HepG2 (cell line): ENCODE data around the gene FGF21. TPM values are rescaled to one million over a fixed set of nuclear protein-coding genes. Genes with fewer than 3 reads are reported as not detected.
A peak's percentile ranks its signal among the peaks of the same experiment; 100 is the strongest.

Source experiments
- ATAC-seq: fragments of 200-7000 bp; cut with Tn5 transposase; 3 replicates; pipeline ENCODE4 v1.9.1; 2020; ENCODE audit warnings: mild to moderate bottlenecking, moderate library complexity
- BruUV-seq: library from RNA; stranded (reverse); fragments of 400-500 nt; replicated peaks from 2 replicates; lab custom pipeline; 2021; lab: Mats Ljungman, UMichigan
- CTCF ChIA-PET: fragments of 300-600 bp; formaldehyde crosslinking; extraction: SDS; loops from one replicate; lab custom pipeline; 2021; ENCODE audit warnings: low total read pairs, inconsistent platforms, low intra/inter-chr PET ratio; lab: Yijun Ruan, JAX
- POLR2A ChIA-PET: fragments of 350-600 bp; sonication (Branson Sonifier 250); formaldehyde crosslinking; loops from one replicate; lab custom pipeline; 2020; ENCODE audit warnings: antibody characterized with exemption, inconsistent platforms; lab: Yijun Ruan, JAX
- DNase-seq: peaks from one replicate; pipeline ENCODE4 v3.0.0-alpha.2; 2015; ENCODE audit warnings: low spot score
- FAIRE-seq: peaks from 3 replicates; lab custom pipeline; 2011; peaks lifted over from hg19 to GRCh38; lab: Jason Lieb, UNC
- H2AFZ ChIP-seq: one replicate; pipeline ENCODE4 v1.6.1; 2011; ENCODE audit warnings: low read length, inconsistent platforms
- H3K27ac ChIP-seq: fragments of 300-600 bp; 3 replicates; pipeline ENCODE4 v1.8.0; 2011; ENCODE audit warnings: mixed run types, mild to moderate bottlenecking, mixed read lengths, low read length, inconsistent platforms; ENCODE audit not compliant: insufficient read depth; ENCODE audit errors: extremely low read length
- H3K27me3 ChIP-seq, 2 experiments: fragments of 200-600 bp in 1 of 2; 2 replicates in 1 of 2; 3 replicates in 1 of 2; pipeline versions ENCODE4 v1.6.0 to v1.8.0; 2011; ENCODE audit warnings: low read length in 2 of 2, mild to moderate bottlenecking in 2 of 2, moderate library complexity in 2 of 2, inconsistent platforms in 1 of 2; ENCODE audit not compliant: insufficient read depth in 2 of 2, control insufficient read depth in 1 of 2
- H3K36me3 ChIP-seq, 2 experiments: fragments of 200-600 bp in 1 of 2; replicated peaks in 1 of 2; 2 replicates in 1 of 2; 3 replicates in 1 of 2; pipeline versions ENCODE4 v1.5.1 to v1.8.0; 2011; ENCODE audit warnings: low read length in 2 of 2, inconsistent platforms in 1 of 2; ENCODE audit not compliant: insufficient read depth in 2 of 2, control insufficient read depth in 1 of 2
- H3K4me1 ChIP-seq: 2 replicates; pipeline ENCODE4 v1.5.1; 2012; ENCODE audit warnings: low read length, inconsistent platforms; ENCODE audit not compliant: insufficient read depth
- H3K4me2 ChIP-seq: 2 replicates; pipeline ENCODE4 v1.6.0; 2011; ENCODE audit warnings: low read depth, low read length, inconsistent platforms
- H3K4me3 ChIP-seq, 3 experiments: fragments of 200-600 bp in 1 of 3; sonication (generic), shearing (Covaris generic) in 1 of 3; replicated peaks in 1 of 3; 2 replicates each; pipeline ENCODE4 v1.5.1; 2011 to 2016; ENCODE audit warnings: low read length in 3 of 3, inconsistent platforms in 2 of 3, low read depth in 2 of 3, mild to moderate bottlenecking in 2 of 3, control low read depth in 1 of 3, mixed read lengths in 1 of 3; ENCODE audit not compliant: insufficient read depth in 1 of 3
- H3K79me2 ChIP-seq: one replicate; pipeline ENCODE4 v1.6.1; 2011; ENCODE audit warnings: low read length, inconsistent platforms; ENCODE audit not compliant: insufficient read depth
- H3K9ac ChIP-seq: 2 replicates; pipeline ENCODE4 v1.6.0; 2011; ENCODE audit warnings: mild to moderate bottlenecking, low read depth, low read length, inconsistent platforms; ENCODE audit not compliant: insufficient read depth
- H3K9me3 ChIP-seq: 2 replicates; pipeline ENCODE4 v1.5.1; 2012; ENCODE audit warnings: mild to moderate bottlenecking, low read length
- H4K20me1 ChIP-seq: 2 replicates; pipeline ENCODE4 v1.6.0; 2011; ENCODE audit warnings: inconsistent platforms, mild to moderate bottlenecking, low read length, moderate library complexity; ENCODE audit not compliant: insufficient read depth
- ATF3 ChIP-seq: sonication (generic); formaldehyde crosslinking; IDR thresholded peaks from 2 replicates; pipeline ENCODE4 v1.4.0; 2020; ENCODE audit warnings: missing genetic modification reagents
- CBX2 ChIP-seq, 2 experiments: fragments of 200-600 bp in 1 of 2; sonication (generic); formaldehyde crosslinking in 1 of 2; IDR thresholded peaks; 2 replicates each; pipeline versions ENCODE4 v1.7.0 to v1.8.1; 2018 to 2022; ENCODE audit warnings: low read depth in 2 of 2, low read length in 1 of 2, mild to moderate bottlenecking in 1 of 2, missing genetic modification reagents in 1 of 2
- CREB1 ChIP-seq, 2 experiments: fragments of 450-650 bp in 1 of 2; IDR thresholded peaks; 2 replicates each; pipeline ENCODE4 v1.6.1; 2016 to 2017; ENCODE audit warnings: control low read depth in 1 of 2, mild to moderate bottlenecking in 1 of 2, missing compliant biosample characterization in 1 of 2, missing genetic modification characterization in 1 of 2
- ERF ChIP-seq: IDR thresholded peaks from 2 replicates; pipeline ENCODE4 v1.6.1; 2018; ENCODE audit warnings: missing biosample characterization, missing genetic modification reagents
- GABPA ChIP-seq, 2 experiments: IDR thresholded peaks; 2 replicates each; pipeline ENCODE4 v1.6.1; 2011 to 2016; ENCODE audit warnings: low read depth in 2 of 2, low read length in 1 of 2, missing biosample characterization in 1 of 2, missing genetic modification characterization in 1 of 2
- HNF4A ChIP-seq: sonication (generic); formaldehyde crosslinking; IDR thresholded peaks from 2 replicates; pipeline ENCODE4 v1.4.0; 2020; ENCODE audit warnings: missing genetic modification reagents
- HOXA3 ChIP-seq: sonication (generic); formaldehyde crosslinking; IDR thresholded peaks from 2 replicates; pipeline ENCODE4 v1.5.0; 2020; ENCODE audit warnings: missing genetic modification reagents
- NCOA1 ChIP-seq: sonication (generic); formaldehyde crosslinking; IDR thresholded peaks from 2 replicates; pipeline ENCODE4 v1.9.0; 2021; ENCODE audit warnings: missing genetic modification reagents
- NR2F6 ChIP-seq, 2 experiments: IDR thresholded peaks; 2 replicates each; pipeline ENCODE4 v1.6.1; 2016; ENCODE audit warnings: antibody characterized with exemption in 1 of 2, mild to moderate bottlenecking in 1 of 2
- RXRA ChIP-seq: sonication (generic); formaldehyde crosslinking; IDR thresholded peaks from 2 replicates; pipeline ENCODE4 v1.5.1; 2020; ENCODE audit warnings: missing genetic modification reagents
- SALL1 ChIP-seq: sonication (generic); formaldehyde crosslinking; IDR thresholded peaks from 2 replicates; pipeline ENCODE4 v1.8.0; 2022; ENCODE audit warnings: mild to moderate bottlenecking, missing genetic modification reagents
- SMAD9 ChIP-seq: sonication (generic); formaldehyde crosslinking; IDR thresholded peaks from 2 replicates; pipeline ENCODE4 v1.5.1; 2020; ENCODE audit warnings: mild to moderate bottlenecking, missing genetic modification reagents
- ZFP82 ChIP-seq: sonication (generic); formaldehyde crosslinking; IDR thresholded peaks from 2 replicates; pipeline ENCODE4 v1.5.1; 2020; ENCODE audit warnings: mild to moderate bottlenecking, missing genetic modification reagents, borderline replicate concordance
- ZMAT3 ChIP-seq: sonication (generic); formaldehyde crosslinking; conservative IDR thresholded peaks from 2 replicates; pipeline ENCODE4 v1.7.0; 2021; ENCODE audit warnings: missing genetic modification reagents
- ZNF354B ChIP-seq: sonication (generic); formaldehyde crosslinking; IDR thresholded peaks from 2 replicates; pipeline ENCODE4 v1.8.0; 2022; ENCODE audit warnings: mild to moderate bottlenecking, missing genetic modification reagents
- ZNF547 ChIP-seq: sonication (generic); formaldehyde crosslinking; IDR thresholded peaks from 2 replicates; pipeline ENCODE4 v1.5.1; 2020; ENCODE audit warnings: mild to moderate bottlenecking, missing genetic modification reagents
- ZNF670 ChIP-seq: sonication (generic); formaldehyde crosslinking; IDR thresholded peaks from 2 replicates; pipeline ENCODE4 v1.8.0; 2022; ENCODE audit warnings: mild to moderate bottlenecking, missing genetic modification reagents, borderline replicate concordance
- WGBS: methylation state at CpG from one replicate; pipeline ENCODE4 v1.1.6; 2017; ENCODE audit warnings: low lambda C conversion rate; 5-methylcytosine and 5-hydroxymethylcytosine counted together
- in situ Hi-C: cut with HindIII; loops from 2 replicates; pipeline ENCODE4 v1.10.0; 2017; ENCODE audit warnings: low pct_unique_long_range_greater_than_20kb; ENCODE audit not compliant: extremely low pct_ligation_motif_present
- intact Hi-C: fragments of 100-400 bp; cut with micrococcal nuclease; formaldehyde crosslinking; loops from one replicate; pipeline ENCODE4 v1.10.0; 2022; ENCODE audit not compliant: unreplicated experiment
- polyA plus RNA-seq, 8 experiments: library from polyadenylated mRNA; depleted of rRNA in 3 of 8; stranded (reverse) in 7 of 8; unstranded in 1 of 8; fragments of >200 nt; fragmentation: Illumina TruSeq in 4 of 8; extraction: Trizol in 4 of 8; gene quantifications; 2 replicates each; pipeline versions ENCODE4 v1.2.1 to v1.2.3, GENCODE V29; 2011 to 2016; ENCODE audit warnings: low read depth in 4 of 8, missing spikeins in 1 of 8, mixed read lengths in 1 of 8; ENCODE audit not compliant: insufficient read depth in 1 of 8
- total RNA-seq, 5 experiments: library from RNA; depleted of rRNA; stranded (reverse); fragments of >200 nt; fragmentation: Illumina TruSeq; extraction: Trizol; gene quantifications; 2 replicates each; pipeline ENCODE4 v1.2.3, GENCODE V29; 2016; ENCODE audit warnings: low read depth in 1 of 5
- TF ChIP-seq, protein P1 (sequence below): sonication (generic); formaldehyde crosslinking; IDR thresholded peaks from 2 replicates; pipeline ENCODE4 v1.9.0; 2022; ENCODE audit warnings: missing genetic modification reagents, mild to moderate bottlenecking, borderline replicate concordance
- TF ChIP-seq, protein P2 (sequence below): IDR thresholded peaks from 2 replicates; pipeline ENCODE4 v1.6.1; 2012; ENCODE audit warnings: inconsistent platforms
- TF ChIP-seq, protein P3 (sequence below): sonication (generic); formaldehyde crosslinking; IDR thresholded peaks from 2 replicates; pipeline ENCODE4 v1.8.0; 2022; ENCODE audit warnings: mild to moderate bottlenecking, missing genetic modification reagents
- TF ChIP-seq, protein P4 (sequence below): sonication (generic); formaldehyde crosslinking; IDR thresholded peaks from 2 replicates; pipeline ENCODE4 v1.4.0; 2020; ENCODE audit warnings: missing genetic modification reagents, borderline replicate concordance

The FGF21 gene
- total and polyA plus RNA-seq, 2 of the 13 experiments (the other 11 are each of a cell fraction or from before 2014, with no cell fraction given), result 0.17 TPM; not detected in 1

- Histone ChIP-seq H3K27ac (peak overlapping the region; percentile 50), H3K4me1 (peaks cover 73% of the 10 kb centered on the region), H3K36me3 (no peaks in the 10 kb centered on the region), H4K20me1 (no peaks in the 10 kb centered on the region), H3K4me3 (no peak overlapping the region), H3K9me3 (no peaks in the 10 kb centered on the region), H3K9ac (no peak overlapping the region), H3K79me2 (no peaks in the 10 kb centered on the region), H2AFZ (no peak overlapping the region), H3K4me2 (peak overlapping the region; percentile 41; the same call in 1 of the 2 replicates), H3K27me3 (no peaks in the 10 kb centered on the region)
- ChIA-PET CTCF (no interaction called here), POLR2A (interaction anchor here (0.9 to 3.8 kb wide), 4 partner anchors 9 to 16 kb away, joined by 3 to 30 read pairs (median 4); no protein-coding TSS in a partner anchor)
- peak; percentile 38 for DNase-seq
- 80% methylated on average over 3 of the region's 14 CpGs for WGBS
- no peak for FAIRE-seq
- intact Hi-C loops (no loop called here), in situ Hi-C loops (no loop called here)
- ATAC-seq, result peak; percentile 39
- BruUV-seq, result no TSS peak
- TF ChIP-seq ZMAT3 (CRISPR knock-in tag) (no peak), CBX2 (IDR thresholded peaks at IDR 0.05; ENCODE audit: low read depth, low read length) (no peak), CBX2 (CRISPR knock-in tag; IDR thresholded peaks at IDR 0.05; ENCODE audit: low read depth) (no peak), ZNF354B (CRISPR knock-in tag) (no peak), ERF (CRISPR knock-in tag) (peak; percentile 79), SALL1 (CRISPR knock-in tag) (peak; percentile 79), NCOA1 (CRISPR knock-in tag) (no peak), ZFP82 (CRISPR knock-in tag) (no peak), ZNF547 (CRISPR knock-in tag) (no peak), HOXA3 (CRISPR knock-in tag) (peak; percentile 59; the same call in 1 of the 2 replicates), CREB1 (IDR thresholded peaks at IDR 0.05) (no peak), CREB1 (CRISPR knock-in tag; IDR thresholded peaks at IDR 0.05) (no peak), SMAD9 (no peak), GABPA (IDR thresholded peaks at IDR 0.05; ENCODE audit: low read depth, low read length) (no peak), GABPA (CRISPR knock-in tag; IDR thresholded peaks at IDR 0.05; ENCODE audit: low read depth) (peak; percentile 72), ATF3 (no peak), HNF4A (CRISPR knock-in tag) (peak; percentile 67), ZNF670 (CRISPR knock-in tag) (no peak), RXRA (CRISPR knock-in tag) (peak; percentile 63; the same call in 1 of the 2 replicates), NR2F6 (IDR thresholded peaks at IDR 0.05) (peak; percentile 63; the same call in 1 of the 2 replicates), NR2F6 (CRISPR knock-in tag; IDR thresholded peaks at IDR 0.05) (peak; percentile 81)
- TF ChIP-seq, protein P1, sequence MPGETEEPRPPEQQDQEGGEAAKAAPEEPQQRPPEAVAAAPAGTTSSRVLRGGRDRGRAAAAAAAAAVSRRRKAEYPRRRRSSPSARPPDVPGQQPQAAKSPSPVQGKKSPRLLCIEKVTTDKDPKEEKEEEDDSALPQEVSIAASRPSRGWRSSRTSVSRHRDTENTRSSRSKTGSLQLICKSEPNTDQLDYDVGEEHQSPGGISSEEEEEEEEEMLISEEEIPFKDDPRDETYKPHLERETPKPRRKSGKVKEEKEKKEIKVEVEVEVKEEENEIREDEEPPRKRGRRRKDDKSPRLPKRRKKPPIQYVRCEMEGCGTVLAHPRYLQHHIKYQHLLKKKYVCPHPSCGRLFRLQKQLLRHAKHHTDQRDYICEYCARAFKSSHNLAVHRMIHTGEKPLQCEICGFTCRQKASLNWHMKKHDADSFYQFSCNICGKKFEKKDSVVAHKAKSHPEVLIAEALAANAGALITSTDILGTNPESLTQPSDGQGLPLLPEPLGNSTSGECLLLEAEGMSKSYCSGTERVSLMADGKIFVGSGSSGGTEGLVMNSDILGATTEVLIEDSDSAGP (CRISPR knock-in tag), result no peak
- TF ChIP-seq, protein P2, sequence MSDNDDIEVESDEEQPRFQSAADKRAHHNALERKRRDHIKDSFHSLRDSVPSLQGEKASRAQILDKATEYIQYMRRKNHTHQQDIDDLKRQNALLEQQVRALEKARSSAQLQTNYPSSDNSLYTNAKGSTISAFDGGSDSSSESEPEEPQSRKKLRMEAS, result peak; percentile 72
- TF ChIP-seq, protein P3, sequence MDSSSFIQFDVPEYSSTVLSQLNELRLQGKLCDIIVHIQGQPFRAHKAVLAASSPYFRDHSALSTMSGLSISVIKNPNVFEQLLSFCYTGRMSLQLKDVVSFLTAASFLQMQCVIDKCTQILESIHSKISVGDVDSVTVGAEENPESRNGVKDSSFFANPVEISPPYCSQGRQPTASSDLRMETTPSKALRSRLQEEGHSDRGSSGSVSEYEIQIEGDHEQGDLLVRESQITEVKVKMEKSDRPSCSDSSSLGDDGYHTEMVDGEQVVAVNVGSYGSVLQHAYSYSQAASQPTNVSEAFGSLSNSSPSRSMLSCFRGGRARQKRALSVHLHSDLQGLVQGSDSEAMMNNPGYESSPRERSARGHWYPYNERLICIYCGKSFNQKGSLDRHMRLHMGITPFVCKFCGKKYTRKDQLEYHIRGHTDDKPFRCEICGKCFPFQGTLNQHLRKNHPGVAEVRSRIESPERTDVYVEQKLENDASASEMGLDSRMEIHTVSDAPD (CRISPR knock-in tag), result no peak
- TF ChIP-seq, protein P4, sequence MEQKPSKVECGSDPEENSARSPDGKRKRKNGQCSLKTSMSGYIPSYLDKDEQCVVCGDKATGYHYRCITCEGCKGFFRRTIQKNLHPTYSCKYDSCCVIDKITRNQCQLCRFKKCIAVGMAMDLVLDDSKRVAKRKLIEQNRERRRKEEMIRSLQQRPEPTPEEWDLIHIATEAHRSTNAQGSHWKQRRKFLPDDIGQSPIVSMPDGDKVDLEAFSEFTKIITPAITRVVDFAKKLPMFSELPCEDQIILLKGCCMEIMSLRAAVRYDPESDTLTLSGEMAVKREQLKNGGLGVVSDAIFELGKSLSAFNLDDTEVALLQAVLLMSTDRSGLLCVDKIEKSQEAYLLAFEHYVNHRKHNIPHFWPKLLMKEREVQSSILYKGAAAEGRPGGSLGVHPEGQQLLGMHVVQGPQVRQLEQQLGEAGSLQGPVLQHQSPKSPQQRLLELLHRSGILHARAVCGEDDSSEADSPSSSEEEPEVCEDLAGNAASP (CRISPR knock-in tag), result peak; percentile 46; the same call in 1 of the 2 replicates
These were observed 2.4 kb downstream of the FGF21 start for GRCh38 chr19:48757741-48758144.
